Measurements from ENCODE around the gene KXD1.
A peak's percentile ranks its signal among the peaks of the same experiment; 100 is the strongest.

KXD1 gene

DNA sequence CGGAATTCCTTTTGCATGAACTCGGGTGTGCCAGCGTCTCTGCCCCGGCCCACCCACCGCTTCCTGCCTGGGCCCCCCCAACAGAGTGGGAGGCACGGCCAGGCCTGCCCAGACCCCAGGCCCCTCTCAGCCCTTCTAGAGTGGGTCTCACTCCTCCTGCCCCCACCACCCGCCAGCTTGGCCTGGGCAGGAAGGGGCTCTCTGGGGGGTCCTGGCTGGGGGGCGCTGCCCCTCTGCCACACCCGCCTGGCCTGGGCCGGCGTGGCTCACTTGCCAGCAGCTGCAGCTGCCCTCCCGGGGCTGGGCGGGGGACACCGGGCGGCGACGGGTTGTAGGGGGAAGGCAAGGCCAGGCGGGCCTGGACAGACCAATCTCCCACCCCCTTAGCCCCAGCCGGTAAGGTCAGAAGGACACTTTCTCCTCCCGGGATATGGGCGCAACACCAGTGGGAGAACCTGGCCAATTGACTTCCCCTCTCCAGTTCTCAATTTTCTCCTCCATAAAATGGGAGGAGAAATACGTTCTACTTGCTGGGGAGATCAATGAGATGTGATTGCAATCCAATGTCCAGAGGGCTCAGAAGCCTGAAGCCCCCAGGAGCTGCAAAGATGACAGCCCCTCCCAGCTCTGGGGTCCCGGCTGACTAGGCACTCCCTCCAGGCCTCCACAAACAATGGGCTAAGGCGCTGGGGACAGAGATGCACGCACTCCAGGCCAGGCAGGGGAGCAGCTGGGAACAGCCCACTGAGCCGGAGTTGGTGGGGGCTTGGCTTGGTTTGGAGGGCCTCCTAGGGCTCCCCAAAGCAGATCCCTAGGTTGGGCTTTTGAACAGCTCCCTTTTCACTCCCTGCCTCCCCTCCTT is 46.5 kb downstream of the KXD1 start:
- no peak for DNase-seq

DNA sequence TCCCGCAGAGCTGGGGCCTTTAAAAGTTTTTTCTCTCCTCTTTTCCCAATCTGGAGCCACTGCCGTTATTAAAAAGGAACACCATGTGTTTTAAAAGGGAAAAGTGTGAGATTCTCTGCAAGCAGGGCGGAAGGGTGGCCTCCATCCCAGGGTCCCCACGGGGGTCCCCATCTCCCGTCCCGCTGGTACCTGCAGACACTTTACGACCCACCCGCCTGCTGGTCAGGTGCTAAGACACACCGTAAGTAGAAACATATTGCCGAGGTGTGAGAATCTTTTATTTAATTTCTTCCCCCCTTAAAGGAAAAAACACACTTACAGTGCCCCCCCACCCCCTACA is 47.1 kb downstream of the KXD1 start:
- no peak for DNase-seq

DNA sequence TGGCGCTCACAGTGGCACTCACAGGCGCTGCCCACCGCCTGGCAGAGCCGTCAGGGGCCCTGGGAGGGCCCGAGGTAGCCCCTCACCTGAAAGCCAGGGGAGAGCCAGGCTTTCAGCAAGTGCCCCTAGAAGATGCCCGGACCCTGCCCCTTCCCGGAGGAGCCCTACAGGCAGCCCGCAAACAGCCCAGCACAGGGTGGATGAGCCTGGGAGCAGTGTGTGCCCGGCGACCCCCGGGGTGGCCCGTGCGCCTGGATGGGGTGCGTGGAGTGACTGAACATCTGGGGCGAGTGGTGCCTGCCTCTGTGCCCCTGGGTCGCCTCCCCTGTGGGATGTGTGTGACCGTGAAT is 47.5 kb downstream of the KXD1 start:
- DNase-seq = no peak

DNA sequence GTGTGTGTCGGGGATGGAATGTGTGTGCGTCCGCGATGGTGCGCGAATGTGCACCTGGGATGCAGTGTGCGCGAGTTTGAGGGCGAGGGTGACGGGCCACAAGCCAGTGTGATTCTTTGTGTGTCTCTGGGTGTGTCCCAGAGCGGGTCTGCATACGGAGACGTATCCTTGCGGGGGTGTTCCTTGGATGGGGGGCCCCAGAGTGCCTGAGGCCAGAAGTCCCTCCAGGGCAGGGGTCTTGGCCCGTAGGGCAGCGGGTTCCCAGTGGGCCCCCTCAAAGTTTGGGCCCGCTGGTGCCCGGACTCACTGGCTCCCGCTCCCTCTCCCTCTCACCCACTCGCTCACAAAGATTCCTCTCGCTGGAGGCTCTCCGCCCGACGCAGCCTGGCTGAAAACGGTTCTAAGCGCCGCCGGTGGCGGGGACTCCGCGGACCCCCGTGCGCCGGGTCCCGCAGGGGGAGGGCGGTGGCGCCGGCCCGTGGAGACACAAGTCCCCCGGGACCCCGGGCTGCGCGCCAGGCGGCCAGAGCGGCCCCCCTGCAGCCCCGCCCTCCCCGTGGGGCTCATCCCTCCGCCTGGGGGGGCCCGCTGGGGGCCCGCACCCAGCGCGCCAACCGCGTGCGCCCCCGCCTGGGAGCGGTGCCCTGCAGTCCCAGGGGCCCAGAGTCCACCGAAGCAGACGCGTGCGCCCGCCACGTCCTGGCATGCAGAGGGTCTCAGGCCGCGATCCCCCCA is 48.0 kb downstream of the KXD1 start:
- DNase-seq = no peak

DNA sequence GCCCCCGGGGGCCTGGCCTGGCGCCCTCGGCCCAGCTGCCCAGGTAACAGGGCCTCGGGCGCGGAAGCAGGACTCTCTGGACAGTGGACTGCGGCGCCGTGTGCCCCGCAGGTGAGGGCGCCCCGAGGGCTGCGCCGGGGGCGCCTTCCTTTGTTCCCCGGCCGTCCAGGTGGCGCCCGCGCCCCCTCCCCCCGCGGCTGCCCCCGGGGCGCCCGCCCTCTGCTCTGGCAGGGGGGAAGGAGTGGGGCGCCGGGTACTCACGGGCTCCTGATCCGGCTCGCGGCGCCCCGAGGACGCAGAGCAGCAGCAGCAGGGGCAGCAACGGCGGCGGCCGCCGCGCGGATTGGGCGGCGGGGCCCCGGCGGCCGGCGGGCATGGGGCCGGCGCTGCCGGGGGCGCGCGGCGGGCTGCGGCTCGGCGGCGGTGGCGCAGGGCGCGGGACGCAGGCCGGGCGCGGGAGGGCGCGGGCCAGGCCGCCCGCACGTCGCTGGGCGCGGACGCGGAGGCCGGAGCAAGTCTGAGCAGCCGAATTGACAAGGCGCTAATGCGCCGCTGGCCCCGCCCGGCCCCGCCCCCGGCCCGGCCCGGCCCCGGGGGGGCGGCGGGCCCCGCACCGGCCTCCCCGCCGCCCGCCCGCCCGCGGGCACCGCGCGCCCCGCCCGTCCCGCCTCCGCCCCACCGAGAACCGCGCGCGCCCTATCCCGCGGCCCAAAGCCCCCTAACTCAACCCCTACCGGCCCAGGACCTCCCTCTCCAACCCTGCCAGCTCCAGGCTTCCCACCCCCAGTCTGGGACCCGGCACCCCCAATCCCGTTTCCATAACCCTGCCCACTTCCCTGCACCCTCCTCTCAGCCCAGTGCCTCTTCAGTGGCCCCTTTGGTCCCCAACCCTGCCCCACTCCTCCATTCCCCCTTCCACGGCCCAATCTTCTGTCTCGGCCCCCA is 48.9 kb downstream of the KXD1 start, which contains the start of gene CRLF1:
TSS of gene CRLF1 (minus strand) at position 519 of the 945 bp plus-strand sequence. CDS start at position 376, 143 bp downstream.
- no peak for DNase-seq

DNA sequence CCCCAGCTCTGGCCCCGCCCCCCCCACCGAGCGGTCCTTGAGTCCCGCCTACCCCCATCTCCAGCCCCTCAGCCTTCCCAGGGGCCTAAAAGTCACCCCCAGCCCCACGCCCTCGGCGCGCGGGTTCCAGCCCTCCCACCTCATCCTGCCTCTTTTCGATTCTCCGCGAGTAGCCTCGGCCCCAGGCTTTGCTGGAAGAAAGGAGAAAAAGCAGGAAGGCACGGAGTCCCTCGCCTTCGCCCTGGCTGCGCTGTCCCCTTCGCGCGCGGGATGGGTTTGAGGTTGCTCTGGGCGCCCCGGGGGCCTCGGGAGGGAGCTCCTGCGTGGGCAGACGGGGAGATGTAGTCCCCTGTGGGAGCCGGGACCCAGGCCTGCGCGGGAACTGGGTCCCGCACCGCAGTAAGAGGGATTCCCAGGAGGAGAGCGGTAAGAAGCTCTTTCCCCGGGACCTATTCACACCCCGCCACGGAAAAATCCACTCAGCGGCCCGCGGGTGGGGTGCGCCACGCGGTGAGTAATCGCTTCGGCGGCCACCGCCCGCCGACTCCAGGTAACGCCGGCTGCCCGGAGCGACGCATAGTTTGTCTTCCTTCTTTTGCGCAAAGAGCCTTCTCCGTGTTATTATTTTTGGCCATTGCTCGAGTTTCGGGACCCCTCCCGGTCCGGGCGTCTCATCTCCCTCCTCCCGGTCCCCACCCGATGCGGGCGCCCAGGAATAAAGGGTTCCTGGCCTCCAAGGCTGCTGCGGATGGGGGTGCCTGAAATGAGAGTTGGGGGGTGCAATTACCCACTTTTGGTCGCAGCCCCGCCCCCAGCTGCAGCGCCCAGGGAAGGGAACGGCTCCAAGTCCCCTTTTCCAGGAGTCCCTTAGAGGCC is 49.8 kb downstream of the KXD1 start:
- no peak for DNase-seq

DNA sequence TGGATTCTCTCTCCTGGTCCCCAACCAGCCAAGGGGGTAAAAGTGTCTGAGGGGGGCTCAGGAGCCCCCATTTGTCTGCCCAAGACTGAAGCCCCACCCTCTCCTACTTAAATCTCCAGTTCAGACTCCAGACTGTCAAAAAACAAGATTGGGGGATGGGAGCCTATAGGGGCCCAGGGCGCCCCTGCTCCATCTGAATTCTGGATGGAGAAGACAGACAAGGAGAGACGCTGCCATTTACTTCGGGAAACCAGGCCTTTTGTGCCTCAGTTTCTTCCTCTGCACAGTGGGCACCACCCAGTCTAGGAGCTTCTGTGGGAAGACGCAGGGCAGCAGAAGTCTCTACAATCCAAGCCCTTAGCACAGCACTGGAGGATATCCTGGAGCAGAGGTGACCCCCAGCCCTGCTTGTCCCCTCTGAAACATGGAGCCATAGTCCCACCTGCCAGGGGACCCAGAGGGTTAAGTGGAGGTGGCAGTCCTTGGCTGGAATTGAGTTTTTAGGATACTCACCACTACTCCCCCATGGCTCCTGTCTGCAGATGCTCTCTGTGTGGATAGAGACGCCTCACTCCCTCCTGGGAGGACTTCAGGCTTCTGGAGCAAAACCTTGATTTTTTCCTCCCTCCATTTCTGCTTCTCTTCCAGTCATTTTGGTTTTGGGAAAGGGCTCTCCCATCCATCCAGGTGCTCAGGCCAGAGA is 50.6 kb downstream of the KXD1 start:
- no peak for DNase-seq

DNA sequence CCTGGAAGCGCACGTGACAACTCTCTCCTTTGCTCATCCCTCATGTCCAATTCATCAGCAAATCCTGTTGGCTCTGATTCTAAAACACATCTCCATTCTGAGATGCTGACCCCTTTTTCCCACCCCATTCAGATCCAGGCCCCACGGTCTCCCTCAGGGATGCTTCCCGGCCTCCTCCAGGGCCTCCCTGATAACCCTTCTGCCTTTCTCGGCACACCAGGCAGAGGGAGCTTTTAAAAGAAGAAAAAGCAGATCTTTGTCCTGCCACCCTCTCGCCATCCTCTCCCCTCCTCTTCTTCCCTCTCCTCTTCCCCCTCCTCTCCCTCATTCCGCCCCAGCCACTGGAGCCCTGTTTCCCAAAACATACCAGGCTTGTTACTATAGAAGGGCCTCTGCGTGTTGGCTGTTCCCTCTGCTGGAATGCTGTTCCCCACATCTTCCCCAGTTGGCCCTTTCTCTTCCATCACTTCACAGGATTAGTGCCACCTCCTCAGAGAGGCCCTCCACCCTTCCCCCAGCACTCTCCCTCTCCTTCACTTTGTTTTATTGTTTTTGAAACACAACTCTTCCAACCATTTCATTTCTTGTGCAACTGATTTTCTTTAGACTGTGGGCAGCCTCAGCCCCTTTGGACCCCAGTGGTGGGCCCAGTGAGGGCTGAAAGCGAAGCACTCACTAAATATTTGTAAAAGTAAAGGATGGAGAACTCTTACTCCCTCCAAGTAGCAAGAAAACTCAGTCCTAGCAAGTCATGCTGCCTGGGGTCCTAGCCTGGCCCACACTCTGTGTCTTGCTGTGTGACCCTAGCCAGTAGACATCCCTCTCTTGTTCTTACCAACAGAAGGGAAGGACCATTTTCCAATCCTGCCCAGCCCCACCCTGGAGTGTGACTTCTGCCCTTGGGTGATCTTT is 51.4 kb downstream of the KXD1 start:
- no peak for DNase-seq

DNA sequence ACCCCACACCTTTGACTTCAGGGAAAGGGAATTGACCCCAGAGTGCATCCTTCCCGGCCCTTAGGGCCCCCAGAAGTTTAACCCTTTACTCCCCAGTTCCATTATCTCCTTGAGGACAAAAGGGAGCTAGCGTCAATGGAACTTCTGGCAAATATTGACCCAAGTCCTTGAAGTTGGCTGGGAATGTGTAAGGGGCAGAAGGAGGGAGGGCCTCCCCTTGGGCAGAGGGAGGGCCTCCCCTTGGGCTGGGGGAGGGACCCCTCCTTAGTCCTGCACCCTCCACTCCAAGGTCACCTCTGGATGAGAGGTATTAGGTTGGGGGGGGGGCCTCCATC is 52.0 kb downstream of the KXD1 start:
- DNase-seq = no peak

DNA sequence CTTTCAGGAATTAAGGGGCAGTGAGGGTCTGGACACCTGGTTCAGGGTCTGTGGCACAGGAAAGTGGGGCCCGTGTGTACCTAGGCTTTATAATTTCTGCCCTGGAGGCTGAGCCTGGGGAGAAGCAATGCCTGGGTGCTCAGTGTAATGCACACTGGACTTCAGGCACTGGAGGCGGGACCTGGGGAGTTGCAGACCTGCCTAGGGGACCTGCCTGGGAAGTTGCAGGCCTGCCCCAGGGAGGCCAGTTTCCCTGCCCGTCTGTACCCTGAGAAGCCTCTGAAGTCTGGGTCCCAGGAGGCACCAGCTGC is 52.5 kb downstream of the KXD1 start:
- no peak for DNase-seq

DNA sequence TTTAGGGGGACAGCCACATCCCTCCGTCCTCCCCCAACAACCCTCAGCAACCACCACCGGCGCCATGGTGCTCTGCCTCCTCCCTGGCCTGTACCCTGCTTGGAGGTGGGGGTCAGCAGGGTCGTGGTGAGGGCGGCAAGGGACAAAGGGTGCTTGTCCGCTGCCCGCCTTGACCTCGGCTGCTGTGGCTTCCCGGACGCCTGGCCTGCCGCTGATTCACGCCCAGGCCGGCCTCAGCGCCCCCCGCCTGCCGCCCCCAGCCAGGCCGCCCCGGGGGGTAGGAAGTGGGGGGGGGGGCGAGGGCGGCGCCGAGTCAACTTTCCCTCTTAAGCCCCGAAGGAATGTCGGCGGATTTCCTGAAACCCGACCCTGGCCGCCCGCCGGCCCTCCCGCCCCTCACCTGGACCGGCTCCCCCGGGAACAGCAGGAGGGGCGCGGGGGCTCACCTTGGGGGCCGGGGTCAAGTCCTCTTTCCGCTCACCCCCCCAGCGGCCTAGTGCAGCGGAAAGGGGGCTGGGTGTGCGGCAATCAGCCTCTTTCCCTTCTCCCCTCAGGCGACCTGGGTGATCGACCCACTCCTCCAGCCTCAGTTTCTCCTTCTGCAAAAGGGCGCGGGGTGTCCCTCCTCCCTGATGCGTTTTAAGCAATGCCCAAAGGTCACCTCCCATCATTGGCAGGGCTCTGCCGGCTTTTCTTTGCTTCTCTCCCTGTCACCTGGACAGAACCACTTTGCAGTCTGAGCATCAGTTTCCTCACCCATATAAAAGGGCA is 53.1 kb downstream of the KXD1 start:
- no peak for DNase-seq

DNA sequence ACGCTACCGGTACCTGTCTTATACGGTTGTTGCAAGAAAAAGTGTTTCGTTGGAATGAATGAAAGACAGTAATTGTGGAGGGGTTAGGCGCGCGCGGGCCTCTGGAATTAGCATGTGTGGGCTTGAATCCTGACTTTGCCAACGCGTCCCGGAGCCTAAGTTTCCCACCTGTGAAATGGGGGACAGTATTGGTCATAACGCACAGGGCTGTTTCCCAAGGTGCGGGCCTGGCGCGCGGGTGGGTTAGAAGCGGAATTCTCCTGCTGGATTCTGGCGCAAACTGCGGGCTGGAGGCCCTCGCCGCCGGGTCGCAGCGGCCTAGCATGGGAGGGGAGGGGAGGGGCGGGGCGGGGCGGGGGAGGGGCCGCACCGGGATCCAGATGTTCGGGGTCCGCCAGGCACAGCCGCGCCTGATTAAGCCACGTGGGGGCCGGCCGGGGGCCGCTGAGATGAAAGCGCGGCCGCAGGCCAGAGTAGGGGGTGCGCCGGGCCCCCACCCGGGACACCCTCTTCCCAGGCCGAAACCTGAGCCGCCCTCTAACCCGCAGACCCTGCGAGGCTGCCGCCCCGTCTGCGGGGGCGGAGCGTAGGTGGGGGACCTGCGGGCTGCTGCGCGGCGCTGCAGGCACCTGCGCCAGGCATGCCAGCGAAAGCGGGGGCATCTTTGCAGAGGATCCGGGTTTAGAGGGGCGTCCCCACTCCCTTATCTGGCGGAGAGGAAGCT is 53.8 kb downstream of the KXD1 start:
- DNase-seq = no peak

DNA sequence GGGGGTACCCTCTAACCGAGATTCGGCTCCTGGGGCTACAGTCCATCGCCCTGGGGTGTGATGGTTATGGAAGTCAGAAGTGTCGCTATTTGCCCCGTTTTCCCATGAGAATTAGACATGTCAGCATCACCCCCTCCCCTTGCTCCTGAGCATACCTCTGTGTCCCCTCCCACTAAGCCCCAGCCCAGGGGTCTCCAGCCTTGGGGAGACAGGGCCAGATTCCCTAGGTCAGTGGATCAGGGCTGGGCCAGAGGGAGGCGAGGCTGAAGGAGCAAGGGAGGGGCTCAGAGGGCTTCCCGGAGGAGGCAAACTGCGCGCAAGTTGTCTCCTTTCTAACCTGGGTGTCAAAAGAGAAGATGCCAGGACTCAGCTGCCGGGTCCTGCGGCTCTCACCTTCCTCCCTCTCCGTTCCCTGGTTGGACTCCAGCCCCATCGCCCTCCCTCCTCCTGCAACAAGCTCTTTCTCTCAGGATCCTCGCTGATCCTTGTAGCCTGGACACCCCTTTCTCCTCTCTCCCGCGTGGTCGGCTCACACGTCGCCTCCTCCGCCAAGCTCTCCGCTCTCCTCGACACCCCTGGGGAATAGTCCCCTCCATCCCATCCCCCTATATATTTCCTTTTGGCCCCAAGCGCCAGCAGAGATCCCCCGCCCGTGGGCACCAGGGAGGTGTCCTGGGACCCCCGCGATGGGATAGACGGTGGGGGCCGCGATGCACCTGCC is 54.5 kb downstream of the KXD1 start:
- no peak for DNase-seq

DNA sequence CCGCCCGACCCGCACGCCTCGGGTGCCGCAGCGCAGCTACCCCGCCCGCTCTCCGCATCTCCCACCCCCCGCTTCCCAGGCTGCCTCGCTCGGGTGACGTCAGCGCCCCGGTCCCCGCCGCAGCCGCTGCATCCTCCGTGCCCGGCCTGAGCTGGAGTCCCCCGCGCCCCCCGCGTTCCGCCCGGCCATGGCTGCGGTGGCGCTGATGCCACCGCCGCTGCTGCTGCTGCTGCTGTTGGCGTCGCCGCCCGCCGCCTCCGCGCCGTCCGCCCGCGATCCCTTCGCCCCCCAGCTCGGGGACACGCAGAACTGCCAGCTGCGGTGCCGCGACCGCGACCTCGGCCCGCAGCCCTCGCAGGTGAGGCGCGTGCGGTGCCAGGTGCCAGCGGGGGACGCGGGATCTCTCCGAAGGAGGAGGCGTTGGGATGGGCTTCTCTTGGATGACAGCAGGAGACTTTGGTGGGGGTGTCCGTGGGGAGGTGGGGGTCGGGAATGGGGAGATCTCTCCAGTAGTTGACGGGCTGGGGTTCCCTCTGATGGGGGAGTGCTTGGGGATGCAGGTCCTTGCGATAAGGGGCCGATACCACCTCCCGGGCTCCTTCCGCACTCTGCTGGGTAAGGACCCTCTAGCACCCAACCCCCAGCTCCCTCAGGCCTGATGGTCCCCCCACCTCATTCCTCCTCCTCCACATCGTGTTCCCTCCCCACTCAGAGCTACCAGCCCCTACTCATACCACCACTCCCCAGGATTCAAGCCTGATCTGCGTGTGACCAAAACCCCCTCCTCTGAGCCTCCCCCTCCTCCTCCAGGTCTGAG is 55.3 kb downstream of the KXD1 start, which contains the start of gene TMEM59L:
TSS of gene TMEM59L (plus strand) at position 99 of the 817 bp plus-strand sequence. CDS start at position 188, 89 bp downstream.
- DNase-seq = peak; percentile 34

DNA sequence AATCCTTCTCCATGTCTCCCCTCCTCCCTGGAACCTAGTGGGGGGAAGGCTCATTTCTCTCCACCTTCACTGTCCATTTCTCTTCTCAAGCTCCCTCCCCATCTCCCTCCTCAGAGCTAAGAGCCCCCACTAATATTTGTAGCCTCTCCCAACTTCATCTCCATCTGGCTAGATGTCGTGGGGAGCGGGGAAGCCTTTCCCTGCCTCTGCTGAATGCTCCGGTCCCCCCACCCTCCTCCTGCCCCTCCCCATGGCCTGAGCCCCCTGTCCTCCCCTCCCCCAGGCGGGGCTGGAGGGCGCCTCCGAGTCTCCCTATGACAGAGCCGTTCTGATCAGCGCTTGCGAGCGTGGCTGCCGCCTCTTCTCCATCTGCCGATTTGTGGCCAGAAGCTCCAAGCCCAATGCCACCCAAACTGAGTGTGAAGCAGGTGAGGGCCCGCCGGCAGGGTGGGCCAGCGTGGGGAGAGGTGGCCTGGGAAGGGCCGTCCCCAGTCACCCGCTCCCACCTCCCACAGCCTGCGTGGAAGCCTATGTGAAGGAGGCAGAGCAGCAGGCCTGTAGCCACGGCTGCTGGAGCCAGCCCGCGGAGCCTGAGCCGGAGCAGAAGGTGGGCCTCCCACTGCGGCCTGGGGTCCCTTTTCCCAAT is 56.0 kb downstream of the KXD1 start:
- no peak for DNase-seq

DNA sequence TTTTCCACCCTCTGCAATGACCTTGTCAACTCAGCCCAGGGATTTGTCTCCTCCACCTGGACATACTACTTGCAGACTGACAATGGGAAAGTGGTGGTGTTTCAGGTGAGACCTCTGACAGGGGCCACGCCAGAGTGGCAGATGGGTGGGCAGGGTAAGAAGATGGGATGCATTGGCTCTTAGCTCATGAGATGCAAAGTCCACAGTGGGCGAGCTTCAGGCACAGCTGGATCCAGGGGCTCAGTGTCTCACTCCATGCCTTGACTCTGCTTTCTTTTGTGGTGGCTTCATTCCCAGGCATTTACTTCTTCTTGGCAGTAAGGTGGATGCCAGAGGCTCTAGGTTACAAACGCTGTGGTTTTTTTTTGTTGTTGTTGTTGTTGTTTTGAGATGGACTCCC is 58.4 kb downstream of the KXD1 start:
- DNase-seq = no peak

DNA sequence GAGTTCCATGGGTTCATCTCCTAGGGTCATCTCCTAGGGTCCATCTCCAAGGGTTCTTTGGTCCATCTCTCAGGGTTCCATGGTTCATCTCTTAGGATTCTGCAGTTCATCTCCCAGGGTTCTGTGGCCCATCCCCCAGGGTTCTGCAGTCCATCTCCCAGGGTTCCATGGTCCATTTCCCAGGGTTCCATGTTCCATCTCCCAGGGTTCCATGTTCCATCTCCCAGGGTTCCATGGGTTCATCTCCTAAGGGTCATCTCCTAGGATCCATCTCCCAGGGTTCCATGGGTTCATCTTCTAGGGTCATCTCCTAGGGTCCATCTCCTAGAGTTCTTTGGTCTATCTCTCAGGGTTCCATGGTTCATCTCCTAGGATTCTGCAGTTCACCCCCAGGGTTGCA is 59.9 kb downstream of the KXD1 start:
- DNase-seq = no peak

All from activated effector memory CD4-positive, alpha-beta T cell treated with Interleukin-2 at 50 U/mL for 16 hours (primary cell).